Muscle layer of duodenum (tissue), 2 donors: Measurements from ENCODE around the gene DLL4.

ENCODE experiments used
- H3K27ac ChIP-seq: one replicate; pipeline ENCODE4 v1.7.0; 2013; ENCODE audit warnings: mild to moderate bottlenecking, low read length
- H3K27me3 ChIP-seq: one replicate; pipeline ENCODE4 v1.7.0; 2013; ENCODE audit warnings: low read depth, mild to moderate bottlenecking, control low read depth, low read length
- H3K36me3 ChIP-seq, 2 donors: one replicate each; pipeline ENCODE4 v1.7.0; 2013; ENCODE audit warnings: low read length in 2 of 2, control low read depth in 1 of 2, mild to moderate bottlenecking in 1 of 2; ENCODE audit not compliant: insufficient read depth in 2 of 2, control insufficient read depth in 1 of 2
- H3K4me1 ChIP-seq, 2 donors: one replicate each; pipeline ENCODE4 v1.7.0; 2013; ENCODE audit warnings: low read length in 2 of 2, mild to moderate bottlenecking in 2 of 2, control low read depth in 1 of 2, moderate library complexity in 1 of 2; ENCODE audit not compliant: insufficient read depth in 2 of 2, control insufficient read depth in 1 of 2
- H3K4me3 ChIP-seq, 2 donors: one replicate each; pipeline ENCODE4 v1.7.0; 2013; ENCODE audit warnings: low read length in 2 of 2, low read depth in 1 of 2, mild to moderate bottlenecking in 1 of 2
- H3K9me3 ChIP-seq, 2 donors: one replicate each; pipeline ENCODE4 v1.7.0; 2013; ENCODE audit warnings: low read length in 2 of 2, control low read depth in 1 of 2, mild to moderate bottlenecking in 1 of 2; ENCODE audit not compliant: control insufficient read depth in 1 of 2
- donor health status: healthy.

DLL4 gene

GRCh38 chr15:40969363-40969762, 40.2 kb downstream of the DLL4 start:
- no peak overlapping the region for H3K27ac ChIP-seq
- no peaks in the 10 kb centered on the region for H3K36me3 ChIP-seq
- H3K27me3 ChIP-seq: no peaks in the 10 kb centered on the region
- no peak overlapping the region for H3K4me3 ChIP-seq
- no peaks in the 10 kb centered on the region for H3K9me3 ChIP-seq
- no peaks in the 10 kb centered on the region for H3K4me1 ChIP-seq

- Histone ChIP-seq H3K9me3 (no peaks in the 10 kb centered on the region), H3K27ac (no peak overlapping the region), H3K4me3 (no peak overlapping the region), H3K4me1 (peaks cover 0 to 3% of the 10 kb centered on the region in 2 donors), H3K36me3 (peaks cover 32 to 37% of the 10 kb centered on the region in 2 donors), H3K27me3 (no peaks in the 10 kb centered on the region)
Observed at GRCh38 chr15:40974879-40975278, 45.7 kb downstream of the DLL4 start.

- no peaks in the 10 kb centered on the region for H3K9me3 ChIP-seq
- peaks cover 0 to 3% of the 10 kb centered on the region in 2 donors for H3K4me1 ChIP-seq
- no peaks in the 10 kb centered on the region for H3K27me3 ChIP-seq
- no peak overlapping the region for H3K27ac ChIP-seq
- H3K36me3 ChIP-seq: peaks cover 51 to 52% of the 10 kb centered on the region in 2 donors
- no peak overlapping the region for H3K4me3 ChIP-seq
Observed at GRCh38 chr15:40976819-40977218, 47.7 kb downstream of the DLL4 start.

- Histone ChIP-seq H3K36me3 (peaks cover 65% of the 10 kb centered on the region in 2 donors), H3K4me3 (no peak overlapping the region), H3K27ac (no peak overlapping the region), H3K9me3 (no peaks in the 10 kb centered on the region), H3K27me3 (no peaks in the 10 kb centered on the region), H3K4me1 (peaks cover 0 to 3% of the 10 kb centered on the region in 2 donors)
Observed at GRCh38 chr15:40978141-40978540, 49.0 kb downstream of the DLL4 start.

GRCh38 chr15:40978562-40978961, 49.4 kb downstream of the DLL4 start:
- H3K4me3 ChIP-seq: no peak overlapping the region
- no peaks in the 10 kb centered on the region for H3K27me3 ChIP-seq
- no peak overlapping the region for H3K27ac ChIP-seq
- H3K9me3 ChIP-seq: no peaks in the 10 kb centered on the region
- peaks cover 0 to 3% of the 10 kb centered on the region in 2 donors for H3K4me1 ChIP-seq
- peaks cover 69% of the 10 kb centered on the region in 2 donors for H3K36me3 ChIP-seq

GRCh38 chr15:40981186-40981585, 52.0 kb downstream of the DLL4 start:
- Histone ChIP-seq H3K4me3 (no peak overlapping the region), H3K27ac (no peak overlapping the region), H3K9me3 (no peaks in the 10 kb centered on the region), H3K4me1 (peaks cover 0 to 3% of the 10 kb centered on the region in 2 donors), H3K36me3 (peaks cover 84 to 90% of the 10 kb centered on the region in 2 donors), H3K27me3 (no peaks in the 10 kb centered on the region)

- H3K27me3 ChIP-seq: no peaks in the 10 kb centered on the region
- H3K4me1 ChIP-seq: no peaks in the 10 kb centered on the region
- no peak overlapping the region for H3K4me3 ChIP-seq
- H3K36me3 ChIP-seq: peaks cover 79 to 98% of the 10 kb centered on the region in 2 donors
- no peaks in the 10 kb centered on the region for H3K9me3 ChIP-seq
- H3K27ac ChIP-seq: no peak overlapping the region
Observed at GRCh38 chr15:40982855-40983254, 53.7 kb downstream of the DLL4 start.

GRCh38 chr15:40984406-40984805, 55.3 kb downstream of the DLL4 start:
- Histone ChIP-seq H3K9me3 (no peaks in the 10 kb centered on the region), H3K4me3 (no peak overlapping the region), H3K36me3 (peaks cover 64 to 85% of the 10 kb centered on the region in 2 donors), H3K27me3 (no peaks in the 10 kb centered on the region), H3K4me1 (no peaks in the 10 kb centered on the region), H3K27ac (no peak overlapping the region)

- Histone ChIP-seq H3K27ac (no peak overlapping the region), H3K9me3 (no peaks in the 10 kb centered on the region), H3K36me3 (peaks cover 59 to 79% of the 10 kb centered on the region in 2 donors), H3K4me3 (no peak overlapping the region), H3K4me1 (no peaks in the 10 kb centered on the region), H3K27me3 (no peaks in the 10 kb centered on the region)
Observed at GRCh38 chr15:40984964-40985363, 55.8 kb downstream of the DLL4 start.

- Histone ChIP-seq H3K9me3 (no peaks in the 10 kb centered on the region), H3K4me1 (no peaks in the 10 kb centered on the region), H3K27me3 (no peaks in the 10 kb centered on the region), H3K4me3 (no peak overlapping the region), H3K36me3 (peaks cover 58 to 71% of the 10 kb centered on the region in 2 donors), H3K27ac (no peak overlapping the region)
Observed at GRCh38 chr15:40985541-40986330, 56.6 kb downstream of the DLL4 start.

- H3K36me3 ChIP-seq: peaks cover 51 to 61% of the 10 kb centered on the region in 2 donors
- no peaks in the 10 kb centered on the region for H3K9me3 ChIP-seq
- no peak overlapping the region for H3K27ac ChIP-seq
- no peaks in the 10 kb centered on the region for H3K27me3 ChIP-seq
- no peaks in the 10 kb centered on the region for H3K4me1 ChIP-seq
- no peak overlapping the region for H3K4me3 ChIP-seq
Observed at GRCh38 chr15:40986820-40987219, 57.7 kb downstream of the DLL4 start.

- peaks cover 6 to 8% of the 10 kb centered on the region in 2 donors for H3K4me1 ChIP-seq
- H3K9me3 ChIP-seq: no peaks in the 10 kb centered on the region
- H3K27ac ChIP-seq: no peak overlapping the region
- peaks cover 39 to 47% of the 10 kb centered on the region in 2 donors for H3K36me3 ChIP-seq
- H3K4me3 ChIP-seq: no peak overlapping the region
- no peaks in the 10 kb centered on the region for H3K27me3 ChIP-seq
Observed at GRCh38 chr15:40988156-40988555, 59.0 kb downstream of the DLL4 start.
